Liver (tissue), 9 donors: Measurements from ENCODE around the gene PAPPA. TPM values are rescaled to one million over a fixed set of nuclear protein-coding genes. Genes with fewer than 3 reads are reported as not detected.

Experiments used
- DNase-seq: peaks from one replicate; pipeline ENCODE4 v3.0.0-alpha.2; 2017; ENCODE audit warnings: low spot score
- H3K27ac ChIP-seq, 2 donors: one replicate each; pipeline ENCODE4 v1.7.0; 2013; ENCODE audit warnings: inconsistent platforms in 2 of 2, low read length in 2 of 2, control low read depth in 1 of 2, low read depth in 1 of 2, mild to moderate bottlenecking in 1 of 2
- H3K27me3 ChIP-seq, 4 donors: one replicate each; pipeline versions ENCODE4 v1.6.1 to v1.7.0; 2013; ENCODE audit warnings: low read length in 3 of 4, inconsistent platforms in 1 of 4, mild to moderate bottlenecking in 1 of 4, moderate library complexity in 1 of 4; ENCODE audit not compliant: control insufficient read depth in 4 of 4, insufficient read depth in 4 of 4
- H3K36me3 ChIP-seq, 4 donors: one replicate each; pipeline versions ENCODE4 v1.6.1 to v1.7.0; 2013; ENCODE audit warnings: low read length in 3 of 4, mild to moderate bottlenecking in 3 of 4, low read depth in 1 of 4, moderate library complexity in 1 of 4; ENCODE audit not compliant: control insufficient read depth in 4 of 4, insufficient read depth in 3 of 4
- H3K4me1 ChIP-seq, 4 donors: one replicate each; pipeline versions ENCODE4 v1.6.1 to v1.7.0; 2013; ENCODE audit warnings: low read length in 3 of 4, mild to moderate bottlenecking in 3 of 4, moderate library complexity in 1 of 4; ENCODE audit not compliant: control insufficient read depth in 4 of 4, insufficient read depth in 4 of 4
- H3K4me3 ChIP-seq, 3 donors: one replicate each; pipeline versions ENCODE4 v1.6.1 to v1.7.0; 2013; ENCODE audit warnings: low read length in 3 of 3, control low read depth in 1 of 3, low read depth in 1 of 3, mild to moderate bottlenecking in 1 of 3
- H3K9ac ChIP-seq, 2 donors: one replicate each; pipeline ENCODE4 v1.7.0; 2013; ENCODE audit warnings: low read length in 2 of 2, mild to moderate bottlenecking in 2 of 2, moderate library complexity in 2 of 2, control low read depth in 1 of 2, low read depth in 1 of 2
- H3K9me3 ChIP-seq, 4 donors: one replicate each; pipeline versions ENCODE4 v1.6.1 to v1.7.0; 2013; ENCODE audit warnings: low read length in 3 of 4; ENCODE audit not compliant: control insufficient read depth in 4 of 4
- ATF3 ChIP-seq: IDR thresholded peaks from 2 replicates; pipeline ENCODE4 v1.6.1; 2016; ENCODE audit warnings: antibody characterized with exemption
- CTCF ChIP-seq: fragments of 150-350 bp; IDR thresholded peaks from 2 replicates; pipeline ENCODE4 v1.5.1; 2017; ENCODE audit warnings: improper control_type of control experiment, low read depth, low read length; ENCODE audit not compliant: missing input control
- EGR1 ChIP-seq, 2 donors: IDR thresholded peaks; 2 replicates each; pipeline ENCODE4 v1.6.1; 2016 to 2018; ENCODE audit warnings: antibody characterized with exemption in 2 of 2, low read depth in 2 of 2
- FOXA1 ChIP-seq: IDR thresholded peaks from 2 replicates; pipeline ENCODE4 v1.6.1; 2016; ENCODE audit warnings: antibody characterized with exemption
- FOXA2 ChIP-seq: IDR thresholded peaks from 2 replicates; pipeline ENCODE4 v1.6.1; 2016; ENCODE audit warnings: antibody characterized with exemption
- GABPA ChIP-seq, 2 donors: IDR thresholded peaks in 1 of 2; conservative IDR thresholded peaks in 1 of 2; 2 replicates each; pipeline ENCODE4 v1.6.1; 2016; ENCODE audit warnings: antibody characterized with exemption in 2 of 2, mild to moderate bottlenecking in 1 of 2, moderate library complexity in 1 of 2
- HNF4G ChIP-seq: IDR thresholded peaks from 2 replicates; pipeline ENCODE4 v1.6.1; 2016; ENCODE audit warnings: antibody characterized with exemption
- MAX ChIP-seq: IDR thresholded peaks from 2 replicates; pipeline ENCODE4 v1.6.1; 2016; ENCODE audit warnings: antibody characterized with exemption
- NR2F2 ChIP-seq: IDR thresholded peaks from 2 replicates; pipeline ENCODE4 v1.6.1; 2016; ENCODE audit warnings: antibody characterized with exemption
- RAD21 ChIP-seq, 2 donors: IDR thresholded peaks; 2 replicates each; pipeline ENCODE4 v1.6.1; 2016; ENCODE audit warnings: antibody characterized with exemption in 2 of 2, mild to moderate bottlenecking in 2 of 2
- REST ChIP-seq: IDR thresholded peaks from 2 replicates; pipeline ENCODE4 v1.6.1; 2016; ENCODE audit warnings: antibody characterized with exemption, mild to moderate bottlenecking
- RXRA ChIP-seq, 2 donors: IDR thresholded peaks; 2 replicates each; pipeline ENCODE4 v1.6.1; 2017 to 2018; ENCODE audit warnings: antibody characterized with exemption in 2 of 2, mild to moderate bottlenecking in 1 of 2
- SP1 ChIP-seq: IDR thresholded peaks from 2 replicates; pipeline ENCODE4 v1.6.1; 2018; ENCODE audit warnings: antibody characterized with exemption, mild to moderate bottlenecking
- TAF1 ChIP-seq: conservative IDR thresholded peaks from 2 replicates; pipeline ENCODE4 v1.6.1; 2016; ENCODE audit warnings: antibody characterized with exemption, mild to moderate bottlenecking
- YY1 ChIP-seq: IDR thresholded peaks from 2 replicates; pipeline ENCODE4 v1.6.1; 2016; ENCODE audit warnings: antibody characterized with exemption, mild to moderate bottlenecking
- ZBTB33 ChIP-seq: IDR thresholded peaks from 2 replicates; pipeline ENCODE4 v1.6.1; 2016; ENCODE audit warnings: antibody characterized with exemption
- WGBS: extraction: QIAGEN DNeasy Blood & Tissue Kit; methylation state at CpG from one replicate; pipeline ENCODE4 v1.1.7; 2013; 5-methylcytosine and 5-hydroxymethylcytosine counted together
- polyA plus RNA-seq, 2 donors: library from polyadenylated mRNA; stranded (reverse) in 1 of 2; unstranded in 1 of 2; fragments of 200-250 nt in 1 of 2; fragments of >200 nt in 1 of 2; fragmentation: Nextera tagmentation in 1 of 2; extraction: Ambion mirVana in 1 of 2; gene quantifications; one replicate each; pipeline versions ENCODE4 v1.2.1 to v1.2.3, GENCODE V29; 2013 to 2015
- total RNA-seq, 2 donors: library from RNA; depleted of rRNA; stranded (reverse); fragments of >200 nt; gene quantifications; one replicate each; pipeline ENCODE4 v1.2.3, GENCODE V29; 2014
- donor health status: healthy.
- donor health status: healthy.
- donor health status: healthy.
- donor health status: healthy.
- donor health status: healthy.

Gene PAPPA
- total and polyA plus RNA-seq, 4 donors = 0.03 to 0.33 (median 0.20) TPM

GRCh38 chr9:116378873-116379272 is 225.3 kb downstream of the PAPPA start:
- H3K4me3 ChIP-seq = no peak overlapping the region
- 98% methylated on average over 2 of the region's 2 CpGs for WGBS

GRCh38 chr9:116379821-116380220 is 226.2 kb downstream of the PAPPA start:
- Histone ChIP-seq H3K4me3 (no peak overlapping the region), H3K36me3 (no peaks in the 10 kb centered on the region), H3K27me3 (no peaks in the 10 kb centered on the region), H3K4me1 (no peaks in the 10 kb centered on the region), H3K27ac (no peak overlapping the region), H3K9me3 (no peaks in the 10 kb centered on the region), H3K9ac (no peak overlapping the region)
- 89% methylated on average over 2 of the region's 2 CpGs for WGBS
- no peak for DNase-seq
- no peak for TF ChIP-seq NR2F2
- no peak for TF ChIP-seq EGR1 (IDR thresholded peaks at IDR 0.05; ENCODE audit: low read depth in 2 of 2)
- TF ChIP-seq ZBTB33 = no peak
- TF ChIP-seq YY1 = no peak
- no peak for TF ChIP-seq MAX
- TF ChIP-seq GABPA (IDR thresholded peaks at IDR 0.05 in 1 of 2, conservative IDR thresholded peaks at IDR 0.05 in 1 of 2) = no peak
- TF ChIP-seq ATF3 = no peak
- no peak for TF ChIP-seq FOXA2
- TF ChIP-seq TAF1 = no peak
- TF ChIP-seq CTCF = no peak
- TF ChIP-seq RXRA (IDR thresholded peaks at IDR 0.05) = no peak
- TF ChIP-seq REST = no peak
- TF ChIP-seq FOXA1 = no peak
- no peak for TF ChIP-seq SP1
- TF ChIP-seq HNF4G = no peak
- no peak for TF ChIP-seq RAD21 (IDR thresholded peaks at IDR 0.05)

More at GRCh38 chr9:116378873-116379272, 225.3 kb downstream of the PAPPA start:
- Histone ChIP-seq H3K27me3 (no peaks in the 10 kb centered on the region), H3K36me3 (no peaks in the 10 kb centered on the region), H3K9me3 (no peaks in the 10 kb centered on the region), H3K9ac (no peak overlapping the region), H3K27ac (no peak overlapping the region), H3K4me1 (no peaks in the 10 kb centered on the region)
- DNase-seq = no peak
- no peak for TF ChIP-seq SP1
